ACC112 (cell line): ENCODE measurements around the gene ADORA3.
"Not testable (repeated sequence)": the region's sequence is repeated elsewhere in the genome, so short reads cannot be mapped to it uniquely, and the experiment has no call there.

Source experiments
- H2AFZ ChIP-seq: fragments of 200-600 bp; sonication (generic); one replicate; pipeline ENCODE4 v1.6.0; 2017; ENCODE audit warnings: antibody characterized with exemption, low read length; ENCODE audit not compliant: unreplicated experiment
- H3K27ac ChIP-seq: fragments of 200-600 bp; sonication (generic); 2 replicates; pipeline ENCODE4 v1.5.1; 2014; ENCODE audit warnings: low read depth, mild to moderate bottlenecking, antibody characterized with exemption, low read length, moderate library complexity
- H3K27me3 ChIP-seq: fragments of 200-600 bp; sonication (generic); 2 replicates; pipeline ENCODE4 v1.6.1; 2014; ENCODE audit warnings: mild to moderate bottlenecking, antibody characterized with exemption, low read length, moderate library complexity, mixed read lengths; ENCODE audit not compliant: insufficient read depth
- H3K36me3 ChIP-seq: fragments of 200-600 bp; sonication (generic); 2 replicates; pipeline ENCODE4 v1.6.1; 2016; ENCODE audit warnings: mild to moderate bottlenecking, antibody characterized with exemption, low read length, moderate library complexity, mixed read lengths; ENCODE audit not compliant: insufficient read depth
- H3K4me1 ChIP-seq: fragments of 200-600 bp; sonication (generic); one replicate; pipeline ENCODE4 v1.6.1; 2016; ENCODE audit warnings: low read length, mixed read lengths; ENCODE audit not compliant: insufficient read depth, unreplicated experiment, control insufficient read depth
- H3K4me3 ChIP-seq: fragments of 200-600 bp; sonication (generic); 2 replicates; pipeline ENCODE4 v1.5.1; 2014; ENCODE audit warnings: mild to moderate bottlenecking, low read depth, low read length
- H3K79me2 ChIP-seq: fragments of 200-600 bp; sonication (generic); one replicate; pipeline ENCODE4 v1.6.0; 2016; ENCODE audit warnings: low read length; ENCODE audit not compliant: control insufficient read depth, unreplicated experiment, insufficient read depth

ADORA3 gene

DNA sequence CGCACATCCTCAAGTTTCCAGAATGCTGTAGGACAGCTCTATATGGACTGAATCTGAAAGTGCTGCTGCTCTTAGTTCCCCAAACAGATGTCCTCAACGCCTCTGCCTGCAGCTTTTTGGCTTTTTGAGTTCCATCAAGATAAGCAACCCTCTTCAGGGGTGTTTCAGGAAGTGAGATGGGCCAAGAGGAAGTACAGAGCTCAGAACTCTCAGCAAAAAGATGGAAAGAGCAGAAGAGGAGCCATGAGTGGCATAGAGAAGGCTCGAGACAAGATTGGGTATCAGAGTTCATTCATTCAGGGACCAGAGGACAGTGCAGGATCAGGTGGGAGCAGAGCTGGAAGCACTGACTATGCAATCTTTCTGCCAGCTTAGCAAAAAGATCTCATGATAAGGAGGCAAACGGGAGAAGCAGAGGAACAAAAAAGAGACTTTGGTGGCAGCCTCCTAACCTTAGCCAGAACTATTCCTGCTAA, at the start of gene ADORA3, which contains the start of gene TMIGD3:
ADORA3 (minus strand) TSS at position 49 of the 476 bp plus-strand sequence. CDS start 279 bp downstream, outside the sequence.
TMIGD3 (minus strand) TSS at position 49 of the 476 bp plus-strand sequence. CDS start 279 bp downstream, outside the sequence.
- Histone ChIP-seq H3K27me3 (peaks cover 20% of the 10 kb centered on the region), H3K4me1 (peaks cover 13% of the 10 kb centered on the region), H3K4me3 (no peak within 1 kb of the TSS), H3K36me3 (no peaks in the 10 kb centered on the region), H3K27ac (no peak within 1 kb of the TSS), H3K79me2 (no peaks in the 10 kb centered on the region), H2AFZ (no peak within 1 kb of the TSS)

GRCh38 chr1:111553196-111553595, 49.8 kb upstream of the ADORA3 start:
- Histone ChIP-seq H3K36me3 (no peaks in the 10 kb centered on the region), H3K4me1 (peaks cover 10% of the 10 kb centered on the region), H3K79me2 (no peaks in the 10 kb centered on the region), H2AFZ (no peak overlapping the region), H3K27me3 (no peaks in the 10 kb centered on the region), H3K27ac (peak overlapping the region; percentile 36; the same call in 1 of the 2 replicates), H3K4me3 (no peak overlapping the region)

DNA sequence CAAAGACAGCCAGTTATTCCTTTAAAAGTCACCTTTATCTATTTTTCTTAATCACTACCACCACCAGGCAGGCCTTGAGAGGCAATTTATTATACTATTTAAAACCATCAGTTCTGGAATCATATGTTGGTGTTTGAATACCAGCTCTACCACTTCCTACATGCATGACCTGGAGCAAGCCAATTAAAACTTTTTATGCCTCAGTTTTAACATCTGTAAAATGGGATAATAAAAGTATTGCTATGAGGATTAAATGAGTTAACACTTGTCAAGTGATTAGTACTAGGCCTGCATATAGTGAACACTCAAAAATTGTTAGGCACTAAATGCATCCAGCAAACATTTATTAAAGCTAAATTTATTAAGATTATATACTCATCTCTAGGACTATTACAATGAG, 49.2 kb upstream of the ADORA3 start:
- H3K27ac ChIP-seq: no peak overlapping the region
- no peak overlapping the region for H2AFZ ChIP-seq
- no peaks in the 10 kb centered on the region for H3K27me3 ChIP-seq
- no peak overlapping the region for H3K4me3 ChIP-seq
- no peaks in the 10 kb centered on the region for H3K36me3 ChIP-seq
- peaks cover 10% of the 10 kb centered on the region for H3K4me1 ChIP-seq
- H3K79me2 ChIP-seq: no peaks in the 10 kb centered on the region

DNA sequence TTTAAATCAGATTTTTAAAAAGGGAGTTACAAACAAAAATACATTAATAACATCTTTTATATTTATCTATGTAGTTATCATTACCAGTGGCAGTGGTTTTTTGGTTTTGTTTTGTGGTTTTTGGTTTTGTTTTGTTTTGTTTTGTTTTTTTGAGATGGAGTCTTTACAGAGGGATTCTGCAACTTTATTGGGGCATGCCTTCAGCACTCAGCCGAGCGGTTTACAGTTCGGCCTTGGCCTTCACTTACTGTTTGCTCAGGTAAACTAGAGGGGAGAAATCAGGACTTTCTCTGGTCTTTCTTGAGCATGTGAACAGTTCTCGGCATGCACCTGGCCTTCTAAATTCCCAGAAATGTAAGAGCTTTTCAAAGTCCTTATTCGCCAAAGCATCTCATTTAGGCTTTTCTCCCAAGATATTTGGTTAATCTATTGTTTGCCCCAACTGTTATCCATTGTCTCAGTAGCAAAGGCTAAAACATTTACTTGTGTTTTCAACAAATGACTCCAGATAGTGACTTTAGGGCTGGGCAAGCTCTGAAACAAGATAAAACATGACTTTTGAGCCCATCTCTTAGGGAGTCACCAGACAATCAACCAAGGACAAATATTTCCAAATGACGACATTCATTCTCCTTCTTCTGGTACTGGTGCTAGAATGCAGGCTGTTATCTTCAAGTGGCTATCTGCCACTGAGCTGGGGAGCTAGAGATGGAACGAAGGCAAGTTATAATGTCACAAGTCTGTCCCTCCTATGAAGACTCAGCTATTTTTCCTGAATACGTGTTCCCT, 48.4 kb upstream of the ADORA3 start:
- H3K36me3 ChIP-seq: no peaks in the 10 kb centered on the region
- no peaks in the 10 kb centered on the region for H3K79me2 ChIP-seq
- H3K4me3 ChIP-seq: no peak overlapping the region
- H3K27me3 ChIP-seq: no peaks in the 10 kb centered on the region
- peaks cover 10% of the 10 kb centered on the region for H3K4me1 ChIP-seq
- H2AFZ ChIP-seq: no peak overlapping the region
- no peak overlapping the region for H3K27ac ChIP-seq

GRCh38 chr1:111547786-111548185, 44.4 kb upstream of the ADORA3 start:
- H3K4me3 ChIP-seq, H3K79me2 ChIP-seq, H3K27ac ChIP-seq, H3K36me3 ChIP-seq, H3K27me3 ChIP-seq, H3K4me1 ChIP-seq, H2AFZ ChIP-seq: not testable (repeated sequence)

DNA sequence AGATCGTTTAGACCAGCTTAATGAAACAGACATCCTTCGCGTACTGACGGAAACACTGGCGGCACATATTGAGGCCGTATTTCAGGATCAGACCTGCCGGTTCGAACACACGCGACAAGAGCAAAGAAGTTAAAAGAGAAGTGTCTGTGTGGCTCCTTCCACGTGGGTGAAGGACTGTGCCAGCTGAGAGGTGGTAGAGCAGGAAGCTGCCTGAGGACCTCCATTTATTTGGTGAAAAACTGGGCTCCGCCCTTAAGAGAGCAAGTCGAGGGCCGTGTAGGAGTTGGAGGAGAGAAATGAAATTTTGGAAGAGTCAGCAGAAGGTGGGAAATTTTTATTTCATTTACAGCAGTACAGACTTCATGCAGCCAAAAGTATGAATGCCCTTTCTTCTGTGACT, 38.8 kb upstream of the ADORA3 start:
- no peak overlapping the region for H2AFZ ChIP-seq

GRCh38 chr1:111541721-111542120, 38.3 kb upstream of the ADORA3 start:
- no peak overlapping the region for H3K4me3 ChIP-seq
- H3K27me3 ChIP-seq: no peaks in the 10 kb centered on the region
- H3K27ac ChIP-seq: no peak overlapping the region
- peak overlapping the region; percentile 64 for H2AFZ ChIP-seq
- no peaks in the 10 kb centered on the region for H3K36me3 ChIP-seq
- H3K79me2 ChIP-seq: no peaks in the 10 kb centered on the region
- H3K4me1 ChIP-seq: peaks cover 28% of the 10 kb centered on the region

More for the DNA sequence above, 38.8 kb upstream of the ADORA3 start:
- Histone ChIP-seq H3K4me3 (no peak overlapping the region), H3K79me2 (no peaks in the 10 kb centered on the region), H3K27me3 (no peaks in the 10 kb centered on the region), H3K4me1 (peaks cover 28% of the 10 kb centered on the region), H3K36me3 (no peaks in the 10 kb centered on the region), H3K27ac (no peak overlapping the region)

DNA sequence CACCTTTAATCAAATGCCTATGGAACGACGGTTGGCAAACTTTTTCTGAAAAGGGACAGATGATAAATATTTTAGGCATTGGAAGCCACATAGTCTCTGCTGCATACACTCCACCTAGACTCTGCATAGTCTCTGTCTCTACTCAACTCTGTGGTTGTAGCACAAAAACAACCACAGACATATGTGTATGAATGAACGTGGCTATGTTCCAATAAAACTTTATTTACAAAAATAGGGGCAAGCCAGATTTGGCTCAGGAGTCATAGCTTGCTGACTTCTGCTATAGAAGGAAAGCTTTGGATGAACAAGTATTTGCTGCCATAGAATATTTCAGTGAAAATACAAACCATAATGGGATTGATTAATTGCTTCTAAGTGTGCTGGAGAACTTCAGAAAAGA, 37.5 kb upstream of the ADORA3 start:
- no peaks in the 10 kb centered on the region for H3K79me2 ChIP-seq
- H3K27me3 ChIP-seq: no peaks in the 10 kb centered on the region
- no peak overlapping the region for H3K4me3 ChIP-seq
- H3K36me3 ChIP-seq: no peaks in the 10 kb centered on the region
- H3K27ac ChIP-seq: no peak overlapping the region
- peaks cover 28% of the 10 kb centered on the region for H3K4me1 ChIP-seq
- no peak overlapping the region for H2AFZ ChIP-seq

DNA sequence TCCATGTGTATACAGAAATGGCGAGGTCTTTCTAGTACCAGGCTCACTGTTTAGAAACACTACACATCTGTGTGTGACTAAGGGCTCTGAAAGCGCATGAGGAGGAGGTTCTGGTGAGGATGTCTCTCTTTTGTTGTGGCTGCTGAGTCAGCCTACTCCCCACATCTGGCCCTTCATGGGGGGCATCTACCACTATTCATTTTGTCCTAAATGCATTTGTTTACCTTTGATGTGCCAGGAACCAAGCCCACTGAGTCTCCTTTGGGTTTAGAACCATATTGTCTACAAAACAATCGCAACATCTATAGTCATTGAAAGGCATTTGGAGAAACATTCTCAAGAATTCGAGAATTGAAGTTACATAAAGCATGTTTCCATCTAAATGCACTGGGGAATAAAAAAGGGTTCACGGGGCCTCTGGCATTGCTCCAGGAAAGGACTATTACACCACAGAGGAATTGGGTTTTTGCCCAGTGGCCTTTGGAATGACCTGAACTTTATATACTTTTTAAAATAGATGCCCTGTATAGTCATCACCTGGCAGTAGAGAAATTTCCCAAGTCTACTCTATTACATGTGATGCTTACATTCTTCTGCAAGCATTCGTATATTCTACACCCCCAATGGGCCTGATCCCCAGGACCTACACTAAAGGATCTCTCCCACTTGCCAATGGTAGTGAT, 35.1 kb upstream of the ADORA3 start:
- no peaks in the 10 kb centered on the region for H3K36me3 ChIP-seq
- peak overlapping the region; percentile 39; the same call in 1 of the 2 replicates for H3K27ac ChIP-seq
- no peak overlapping the region for H3K4me3 ChIP-seq
- H2AFZ ChIP-seq: no peak overlapping the region
- H3K4me1 ChIP-seq: peaks cover 28% of the 10 kb centered on the region
- H3K27me3 ChIP-seq: no peaks in the 10 kb centered on the region
- no peaks in the 10 kb centered on the region for H3K79me2 ChIP-seq

- H2AFZ ChIP-seq: no peak overlapping the region
- H3K4me1 ChIP-seq: peaks cover 14% of the 10 kb centered on the region
- no peak overlapping the region for H3K27ac ChIP-seq
- H3K79me2 ChIP-seq: no peaks in the 10 kb centered on the region
- H3K4me3 ChIP-seq: no peak overlapping the region
- no peaks in the 10 kb centered on the region for H3K27me3 ChIP-seq
- no peaks in the 10 kb centered on the region for H3K36me3 ChIP-seq
Observed at GRCh38 chr1:111535256-111536191, 32.1 kb upstream of the ADORA3 start.
